Measurements from ENCODE around the gene TANC1.

Gene TANC1

GRCh38 chr2:158994920-158995676 lies 26.7 kb downstream of the TANC1 start:
- DNase-seq (ENCODE audit: low read depth), result no peak

GRCh38 chr2:158995677-158996049 lies 27.2 kb downstream of the TANC1 start:
- no peak for DNase-seq (ENCODE audit: low read depth)

GRCh38 chr2:158996378-158996993 lies 28.0 kb downstream of the TANC1 start:
- DNase-seq (ENCODE audit: low read depth), result no peak

- no peak for DNase-seq (ENCODE audit: low read depth)
These were observed 28.8 kb downstream of the TANC1 start for GRCh38 chr2:158997037-158997790.

GRCh38 chr2:158998551-158999248 lies 30.3 kb downstream of the TANC1 start:
- DNase-seq (ENCODE audit: low read depth), result no peak

- DNase-seq (ENCODE audit: low read depth), result no peak
These were observed 31.0 kb downstream of the TANC1 start for GRCh38 chr2:158999458-158999857.

GRCh38 chr2:159000072-159000471 lies 31.6 kb downstream of the TANC1 start:
- DNase-seq (ENCODE audit: low read depth), result no peak

- DNase-seq (ENCODE audit: low read depth), result no peak
These were observed 34.1 kb downstream of the TANC1 start for GRCh38 chr2:159002462-159003111.

GRCh38 chr2:159003555-159003954 lies 35.1 kb downstream of the TANC1 start:
- DNase-seq (ENCODE audit: low read depth), result no peak

- DNase-seq (ENCODE audit: low read depth), result no peak
These were observed 36.4 kb downstream of the TANC1 start for GRCh38 chr2:159004849-159005248.

GRCh38 chr2:159009940-159010339 lies 41.5 kb downstream of the TANC1 start:
- DNase-seq (ENCODE audit: low read depth), result no peak

GRCh38 chr2:159010340-159010739 lies 41.9 kb downstream of the TANC1 start:
- DNase-seq (ENCODE audit: low read depth), result no peak

- no peak for DNase-seq (ENCODE audit: low read depth)
These were observed 42.5 kb downstream of the TANC1 start for GRCh38 chr2:159010963-159011362.

GRCh38 chr2:159012142-159012541 lies 43.7 kb downstream of the TANC1 start:
- DNase-seq (ENCODE audit: low read depth), result no peak

GRCh38 chr2:159013103-159013502 lies 44.7 kb downstream of the TANC1 start:
- DNase-seq (ENCODE audit: low read depth), result no peak

GRCh38 chr2:159015174-159015573 lies 46.7 kb downstream of the TANC1 start:
- no peak for DNase-seq (ENCODE audit: low read depth)

GRCh38 chr2:159015823-159016222 lies 47.4 kb downstream of the TANC1 start:
- no peak for DNase-seq (ENCODE audit: low read depth)

- no peak for DNase-seq (ENCODE audit: low read depth)
These were observed 49.4 kb downstream of the TANC1 start for GRCh38 chr2:159017837-159018236.

GRCh38 chr2:159019021-159019420 lies 50.6 kb downstream of the TANC1 start:
- DNase-seq (ENCODE audit: low read depth), result no peak

- DNase-seq (ENCODE audit: low read depth), result no peak
These were observed 53.6 kb downstream of the TANC1 start for GRCh38 chr2:159022019-159022418.

- no peak for DNase-seq (ENCODE audit: low read depth)
These were observed 57.7 kb downstream of the TANC1 start for GRCh38 chr2:159026170-159026569.

- DNase-seq (ENCODE audit: low read depth), result no peak
These were observed 60.3 kb downstream of the TANC1 start for GRCh38 chr2:159028776-159029175.

All from stimulated activated CD4-positive, alpha-beta T cell treated with anti-CD3 and anti-CD28 coated beads, Interleukin-2, amount 100 ng/mL, for 4 hours (primary cell).